AG09319 (cell line): ENCODE measurements around the gene MYO1E.
"Not testable (repeated sequence)": the region's sequence is repeated elsewhere in the genome, so short reads cannot be mapped to it uniquely, and the experiment has no call there.

Source experiments
- DNase-seq: peaks from one replicate; pipeline ENCODE4 v3.0.0-alpha.2; 2010; ENCODE audit warnings: low read depth; ENCODE audit errors: extremely low read depth
- TF ChIP-seq, protein P1 (sequence below): IDR thresholded peaks from 2 replicates; pipeline ENCODE4 v1.5.1; 2011; ENCODE audit warnings: low read depth, mild to moderate bottlenecking, inconsistent platforms, low read length, moderate library complexity

MYO1E gene

DNA sequence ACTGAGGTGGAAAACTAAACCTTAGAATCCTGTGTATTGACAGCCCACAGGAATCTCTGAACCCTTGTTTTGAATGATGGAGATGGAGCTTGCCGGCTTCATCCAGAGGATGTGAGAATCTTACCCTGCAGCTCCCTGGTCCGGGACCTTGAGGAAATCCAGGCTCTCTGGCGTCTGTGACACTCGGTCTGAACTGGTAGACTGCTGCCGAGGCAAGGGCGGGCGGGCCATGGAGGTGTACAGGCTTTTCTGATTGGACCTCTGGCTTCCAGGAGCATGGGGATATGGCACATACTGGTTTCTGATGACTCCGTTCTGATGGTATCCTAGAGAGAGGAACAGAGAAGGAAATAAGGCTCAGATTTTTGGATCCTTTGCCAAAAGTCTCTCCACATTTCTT, 219.2 kb downstream of the MYO1E start:
- TF ChIP-seq, protein P1, sequence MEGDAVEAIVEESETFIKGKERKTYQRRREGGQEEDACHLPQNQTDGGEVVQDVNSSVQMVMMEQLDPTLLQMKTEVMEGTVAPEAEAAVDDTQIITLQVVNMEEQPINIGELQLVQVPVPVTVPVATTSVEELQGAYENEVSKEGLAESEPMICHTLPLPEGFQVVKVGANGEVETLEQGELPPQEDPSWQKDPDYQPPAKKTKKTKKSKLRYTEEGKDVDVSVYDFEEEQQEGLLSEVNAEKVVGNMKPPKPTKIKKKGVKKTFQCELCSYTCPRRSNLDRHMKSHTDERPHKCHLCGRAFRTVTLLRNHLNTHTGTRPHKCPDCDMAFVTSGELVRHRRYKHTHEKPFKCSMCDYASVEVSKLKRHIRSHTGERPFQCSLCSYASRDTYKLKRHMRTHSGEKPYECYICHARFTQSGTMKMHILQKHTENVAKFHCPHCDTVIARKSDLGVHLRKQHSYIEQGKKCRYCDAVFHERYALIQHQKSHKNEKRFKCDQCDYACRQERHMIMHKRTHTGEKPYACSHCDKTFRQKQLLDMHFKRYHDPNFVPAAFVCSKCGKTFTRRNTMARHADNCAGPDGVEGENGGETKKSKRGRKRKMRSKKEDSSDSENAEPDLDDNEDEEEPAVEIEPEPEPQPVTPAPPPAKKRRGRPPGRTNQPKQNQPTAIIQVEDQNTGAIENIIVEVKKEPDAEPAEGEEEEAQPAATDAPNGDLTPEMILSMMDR = no peak
- no peak for DNase-seq

DNA sequence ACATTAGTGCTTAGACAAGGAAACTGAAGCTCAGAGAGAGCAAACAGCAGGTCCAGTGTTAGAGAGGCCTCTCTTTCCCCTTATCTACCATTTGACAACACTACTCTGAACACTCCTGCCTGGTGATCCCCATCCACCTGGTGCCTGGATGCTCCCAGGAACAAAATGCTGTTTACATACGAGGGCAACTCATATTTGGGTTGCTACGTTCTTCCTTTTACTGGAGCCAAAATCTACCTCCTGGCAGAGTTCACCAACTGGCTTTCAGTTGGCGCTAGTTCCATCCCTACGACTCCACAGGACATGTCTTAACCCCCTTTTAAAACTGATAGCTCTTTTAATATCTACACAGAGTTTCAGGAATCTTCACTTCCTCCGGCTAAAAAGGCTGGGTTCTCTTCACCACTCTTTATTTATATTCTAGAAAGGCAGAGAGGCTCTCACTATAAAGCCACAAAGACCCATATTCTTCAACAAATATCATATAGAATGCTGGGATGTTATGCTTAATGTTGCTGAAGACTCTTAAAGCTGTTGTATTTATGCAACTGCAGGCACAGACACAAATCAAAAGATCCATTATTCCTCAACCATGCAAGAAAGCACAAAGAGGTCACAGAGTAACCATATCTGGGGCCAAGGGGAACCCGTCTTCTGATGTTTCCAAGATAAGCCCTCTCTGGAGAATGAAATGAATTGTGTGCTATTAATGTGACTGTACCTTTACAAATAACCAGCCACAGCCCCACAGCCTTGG, 219.8 kb downstream of the MYO1E start:
- DNase-seq = no peak
- TF ChIP-seq, protein P1 = no peak

GRCh38 chr15:59150185-59150584, 222.5 kb downstream of the MYO1E start:
- DNase-seq = no peak
- TF ChIP-seq, protein P1 = no peak

DNA sequence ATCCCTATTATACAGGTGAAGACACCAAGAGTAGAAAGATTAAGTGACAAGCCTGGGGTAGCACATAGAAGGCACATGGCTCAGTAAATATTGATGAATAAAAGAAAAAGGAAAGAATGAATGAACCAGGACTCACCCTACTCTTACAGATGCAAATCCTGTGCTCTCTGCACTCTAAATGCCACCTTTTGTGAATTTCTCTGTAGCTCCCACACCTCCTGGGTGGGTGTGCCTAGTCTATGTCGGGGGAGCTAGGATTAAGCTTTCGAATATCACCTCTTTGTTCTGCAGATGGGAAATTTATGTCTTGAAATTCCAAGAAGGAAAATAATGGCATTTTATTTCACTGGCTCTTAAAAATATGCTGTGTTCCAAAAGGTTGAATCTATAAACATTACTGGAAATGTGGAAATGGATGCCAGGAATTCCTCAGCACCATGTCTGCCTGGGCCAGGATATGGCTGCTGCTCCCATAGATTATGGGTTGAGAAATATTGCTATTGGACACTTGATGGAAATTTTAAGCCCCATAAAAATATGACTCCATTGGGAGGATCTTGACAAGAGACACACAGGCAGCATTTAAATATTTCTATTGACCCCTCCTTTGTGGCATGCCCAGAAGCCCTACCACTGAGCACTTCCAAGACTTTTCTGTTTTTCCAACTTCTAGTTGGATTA, 224.4 kb downstream of the MYO1E start:
- TF ChIP-seq, protein P1 = no peak
- peak; percentile 16 for DNase-seq

DNA sequence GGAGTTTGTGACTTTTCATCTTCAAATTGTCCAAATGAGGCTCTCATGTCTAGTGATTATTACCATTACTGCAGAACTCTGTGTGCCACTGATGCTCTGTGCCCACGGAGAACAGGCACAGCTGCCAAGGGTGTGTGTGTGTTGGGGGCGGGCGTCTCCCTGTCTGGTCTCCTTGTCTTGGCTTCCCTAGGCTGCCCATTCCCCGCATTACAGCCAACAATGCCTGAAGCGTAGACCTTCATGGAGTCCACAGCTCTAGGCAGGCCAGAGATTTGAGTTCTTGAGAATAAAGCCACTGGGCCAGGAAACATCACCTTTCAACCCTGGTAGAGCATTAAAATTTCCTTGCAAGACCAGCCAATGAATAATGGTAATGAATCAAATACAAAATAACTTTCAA, 225.0 kb downstream of the MYO1E start:
- no peak for DNase-seq
- TF ChIP-seq, protein P1 = no peak

- not testable (repeated sequence) for DNase-seq
- TF ChIP-seq, protein P1 = peak; percentile 42
Measured at GRCh38 chr15:59144594-59144993, 228.1 kb downstream of the MYO1E start.

DNA sequence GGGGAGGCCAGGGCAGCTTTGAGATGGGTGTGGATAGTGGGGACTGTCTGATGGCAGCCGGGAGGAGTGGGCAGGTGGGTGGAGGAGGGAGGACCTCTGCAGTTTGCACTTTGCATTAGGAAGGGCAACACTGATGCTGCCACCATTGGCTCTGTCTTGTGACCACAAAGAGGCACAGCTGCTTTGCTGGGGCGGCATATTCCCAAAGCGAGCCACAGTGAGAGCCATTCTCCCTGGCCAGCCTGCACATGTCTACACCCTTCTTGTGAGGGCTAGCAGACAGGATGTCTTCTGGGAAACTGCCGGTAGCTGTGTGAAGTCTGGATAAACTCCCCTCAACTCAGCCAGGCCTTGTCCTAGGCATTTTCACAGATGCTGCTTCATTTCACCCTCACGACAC, 229.4 kb downstream of the MYO1E start:
- DNase-seq = no peak
- TF ChIP-seq, protein P1 = no peak
